Measurements from ENCODE around the gene ZNF423. TPM values are rescaled to one million over a fixed set of nuclear protein-coding genes. Genes with fewer than 3 reads are reported as not detected.

ZNF423 gene
- total RNA-seq, 1 donor from 2014 or later, result 7.3 TPM

- DNase-seq (ENCODE audit: low spot score in 2 of 2) (no peak), FAIRE-seq (no peak)
Observed at GRCh38 chr16:49795513-49795912, 60.4 kb downstream of the ZNF423 start.

- FAIRE-seq (no peak), DNase-seq (ENCODE audit: low spot score in 2 of 2) (no peak)
Observed at GRCh38 chr16:49793244-49793643, 62.7 kb downstream of the ZNF423 start.

- DNase-seq (ENCODE audit: low spot score in 2 of 2) (no peak), FAIRE-seq (no peak)
Observed at GRCh38 chr16:49789616-49790015, 66.3 kb downstream of the ZNF423 start.

GRCh38 chr16:49788986-49789385 is 66.9 kb downstream of the ZNF423 start:
- no peak for DNase-seq (ENCODE audit: low spot score in 2 of 2)
- FAIRE-seq, result no peak

- FAIRE-seq (no peak), DNase-seq (ENCODE audit: low spot score in 2 of 2) (no peak)
Observed at GRCh38 chr16:49788572-49788971, 67.3 kb downstream of the ZNF423 start.

- FAIRE-seq (no peak), DNase-seq (ENCODE audit: low spot score in 2 of 2) (no peak)
Observed at GRCh38 chr16:49786926-49787557, 68.9 kb downstream of the ZNF423 start.

GRCh38 chr16:49785970-49786369 is 69.9 kb downstream of the ZNF423 start:
- DNase-seq (ENCODE audit: low spot score in 2 of 2) (no peak), FAIRE-seq (no peak)

GRCh38 chr16:49782405-49782804 is 73.5 kb downstream of the ZNF423 start:
- no peak for FAIRE-seq
- DNase-seq (ENCODE audit: low spot score in 2 of 2), result no peak

- DNase-seq (ENCODE audit: low spot score in 2 of 2) (no peak), FAIRE-seq (no peak)
Observed at GRCh38 chr16:49781401-49781800, 74.5 kb downstream of the ZNF423 start.

- FAIRE-seq (no peak), DNase-seq (ENCODE audit: low spot score in 2 of 2) (no peak)
Observed at GRCh38 chr16:49780433-49780832, 75.5 kb downstream of the ZNF423 start.

- no peak for DNase-seq (ENCODE audit: low spot score in 2 of 2)
- FAIRE-seq, result no peak
Observed at GRCh38 chr16:49779979-49780378, 75.9 kb downstream of the ZNF423 start.

GRCh38 chr16:49778202-49778930 is 77.5 kb downstream of the ZNF423 start:
- DNase-seq (ENCODE audit: low spot score in 2 of 2) (no peak), FAIRE-seq (no peak)

- FAIRE-seq (no peak), DNase-seq (ENCODE audit: low spot score in 2 of 2) (no peak)
Observed at GRCh38 chr16:49776734-49777133, 79.2 kb downstream of the ZNF423 start.

- DNase-seq (ENCODE audit: low spot score in 2 of 2) (no peak), FAIRE-seq (no peak)
Observed at GRCh38 chr16:49776085-49776595, 79.8 kb downstream of the ZNF423 start.

- FAIRE-seq, result no peak
- DNase-seq (ENCODE audit: low spot score in 2 of 2), result no peak
Observed at GRCh38 chr16:49775581-49775980, 80.3 kb downstream of the ZNF423 start.

- FAIRE-seq (no peak), DNase-seq (ENCODE audit: low spot score in 2 of 2) (no peak)
Observed at GRCh38 chr16:49775018-49775417, 80.9 kb downstream of the ZNF423 start.

GRCh38 chr16:49773534-49774475 is 82.1 kb downstream of the ZNF423 start:
- FAIRE-seq, result no peak
- DNase-seq (ENCODE audit: low spot score in 2 of 2), result no peak

- FAIRE-seq (no peak), DNase-seq (ENCODE audit: low spot score in 2 of 2) (no peak)
Observed at GRCh38 chr16:49767998-49768397, 87.9 kb downstream of the ZNF423 start.

- no peak for FAIRE-seq
- DNase-seq (ENCODE audit: low spot score in 2 of 2), result no peak
Observed at GRCh38 chr16:49767414-49767813, 88.5 kb downstream of the ZNF423 start.

- DNase-seq (ENCODE audit: low spot score in 2 of 2), result no peak
- no peak for FAIRE-seq
Observed at GRCh38 chr16:49766225-49766624, 89.7 kb downstream of the ZNF423 start.

- DNase-seq (ENCODE audit: low spot score in 2 of 2) (no peak), FAIRE-seq (no peak)
Observed at GRCh38 chr16:49763826-49764225, 92.1 kb downstream of the ZNF423 start.
